WI38 (cell line): ENCODE results near the gene ZNF184.
"Not testable (repeated sequence)": the region's sequence is repeated elsewhere in the genome, so short reads cannot be mapped to it uniquely, and the experiment has no call there.

Source experiments
- H3K4me3 ChIP-seq: 2 replicates; pipeline ENCODE4 v1.5.1; 2011; ENCODE audit warnings: low read depth, mild to moderate bottlenecking, control low read depth, low read length
- TF ChIP-seq, protein P1 (sequence below): IDR thresholded peaks from 2 replicates; pipeline ENCODE4 v1.5.1; 2012; ENCODE audit warnings: low read depth, mild to moderate bottlenecking, control low read depth, low read length

ZNF184 gene

GRCh38 chr6:27441001-27441400 is 31.9 kb downstream of the ZNF184 start:
- TF ChIP-seq, protein P1, sequence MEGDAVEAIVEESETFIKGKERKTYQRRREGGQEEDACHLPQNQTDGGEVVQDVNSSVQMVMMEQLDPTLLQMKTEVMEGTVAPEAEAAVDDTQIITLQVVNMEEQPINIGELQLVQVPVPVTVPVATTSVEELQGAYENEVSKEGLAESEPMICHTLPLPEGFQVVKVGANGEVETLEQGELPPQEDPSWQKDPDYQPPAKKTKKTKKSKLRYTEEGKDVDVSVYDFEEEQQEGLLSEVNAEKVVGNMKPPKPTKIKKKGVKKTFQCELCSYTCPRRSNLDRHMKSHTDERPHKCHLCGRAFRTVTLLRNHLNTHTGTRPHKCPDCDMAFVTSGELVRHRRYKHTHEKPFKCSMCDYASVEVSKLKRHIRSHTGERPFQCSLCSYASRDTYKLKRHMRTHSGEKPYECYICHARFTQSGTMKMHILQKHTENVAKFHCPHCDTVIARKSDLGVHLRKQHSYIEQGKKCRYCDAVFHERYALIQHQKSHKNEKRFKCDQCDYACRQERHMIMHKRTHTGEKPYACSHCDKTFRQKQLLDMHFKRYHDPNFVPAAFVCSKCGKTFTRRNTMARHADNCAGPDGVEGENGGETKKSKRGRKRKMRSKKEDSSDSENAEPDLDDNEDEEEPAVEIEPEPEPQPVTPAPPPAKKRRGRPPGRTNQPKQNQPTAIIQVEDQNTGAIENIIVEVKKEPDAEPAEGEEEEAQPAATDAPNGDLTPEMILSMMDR, result no peak

GRCh38 chr6:27439371-27439770 is 33.5 kb downstream of the ZNF184 start:
- H3K4me3 ChIP-seq, result no peak overlapping the region
- TF ChIP-seq, protein P1, result no peak

More at GRCh38 chr6:27441001-27441400, 31.9 kb downstream of the ZNF184 start:
- H3K4me3 ChIP-seq, result no peak overlapping the region

GRCh38 chr6:27433714-27434113 is 39.2 kb downstream of the ZNF184 start:
- TF ChIP-seq, protein P1, result no peak
- no peak overlapping the region for H3K4me3 ChIP-seq

GRCh38 chr6:27428966-27429365 is 43.9 kb downstream of the ZNF184 start:
- TF ChIP-seq, protein P1, result no peak
- no peak overlapping the region for H3K4me3 ChIP-seq

GRCh38 chr6:27428502-27428901 is 44.4 kb downstream of the ZNF184 start:
- TF ChIP-seq, protein P1, result no peak
- no peak overlapping the region for H3K4me3 ChIP-seq

DNA sequence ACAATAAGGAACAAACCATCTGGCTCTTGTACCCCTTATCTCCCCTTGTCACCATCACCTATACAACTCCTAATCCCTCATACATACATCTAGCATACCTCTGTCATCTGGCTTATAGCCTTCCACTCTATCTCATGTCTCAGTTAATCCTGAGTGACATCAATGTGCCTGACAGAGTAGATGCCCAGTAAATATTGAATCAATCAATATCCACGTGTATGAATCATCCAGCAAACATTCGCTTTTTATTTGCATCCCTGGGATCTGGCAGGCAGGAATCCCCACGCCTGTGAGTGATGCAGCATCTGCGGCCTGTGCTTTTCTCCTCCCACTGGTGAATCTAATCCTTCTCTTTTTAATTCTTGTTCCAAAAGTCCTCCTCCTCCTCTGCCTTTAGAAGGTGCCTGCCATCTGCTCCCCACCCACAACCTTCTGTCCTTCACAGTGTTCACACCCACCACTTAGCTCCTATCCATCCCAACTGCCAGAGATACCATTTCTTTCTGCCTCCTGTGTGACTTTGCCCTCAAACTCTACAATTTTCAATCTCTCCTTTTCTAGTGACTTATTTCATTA is 46.8 kb downstream of the ZNF184 start:
- H3K4me3 ChIP-seq, result no peak overlapping the region
- TF ChIP-seq, protein P1, result no peak

- H3K4me3 ChIP-seq, result not testable (repeated sequence)
These were observed 48.1 kb downstream of the ZNF184 start for GRCh38 chr6:27424851-27425250.
